OCI-LY3 (cell line): ENCODE data around the gene MORC3.

Source experiments
- H2AFZ ChIP-seq: fragments of 200-600, 300-600 bp; shearing (Covaris generic); 2 replicates; pipeline ENCODE4 v1.6.0; 2014; ENCODE audit warnings: antibody characterized with exemption, low read depth, low read length
- H3K27ac ChIP-seq: fragments of 200-600, 300-600 bp; sonication (generic); 2 replicates; pipeline ENCODE4 v1.5.1; 2014; ENCODE audit warnings: mild to moderate bottlenecking, low read length, moderate library complexity, mixed read lengths
- H3K27me3 ChIP-seq: fragments of 200-600, 300-600 bp; sonication (generic); 2 replicates; pipeline ENCODE4 v1.6.1; 2014; ENCODE audit warnings: low read depth, low read length, mixed read lengths
- H3K36me3 ChIP-seq: fragments of 200-600, 300-600 bp; sonication (generic); replicated peaks from 2 replicates; pipeline ENCODE3; 2014; ENCODE audit warnings: low read depth, low read length, mixed read lengths
- H3K4me1 ChIP-seq: fragments of 300-600, 200-600 bp; sonication (generic); 2 replicates; pipeline ENCODE4 v1.6.1; 2014; ENCODE audit warnings: low read length, mixed read lengths
- H3K4me2 ChIP-seq: fragments of 200-600, 300-600 bp; sonication (generic); 2 replicates; pipeline ENCODE4 v1.6.1; 2014; ENCODE audit warnings: low read length, mixed read lengths
- H3K4me3 ChIP-seq: fragments of 300-600, 200-600 bp; sonication (generic); 2 replicates; pipeline ENCODE4 v1.5.1; 2014; ENCODE audit warnings: antibody characterized with exemption, mild to moderate bottlenecking, low read length, moderate library complexity
- H3K79me2 ChIP-seq: fragments of 300-600, 200-600 bp; shearing (Covaris generic); 2 replicates; pipeline ENCODE4 v1.6.1; 2014; ENCODE audit warnings: mild to moderate bottlenecking, low read length, mixed read lengths
- H3K9ac ChIP-seq: fragments of 300-600, 200-600 bp; shearing (Covaris generic); 2 replicates; pipeline ENCODE4 v1.6.0; 2014; ENCODE audit warnings: mild to moderate bottlenecking, low read length, moderate library complexity
- H3K9me3 ChIP-seq: fragments of 200-600, 300-600 bp; shearing (Covaris generic); 2 replicates; pipeline ENCODE4 v1.6.1; 2014; ENCODE audit warnings: low read length, mixed read lengths; ENCODE audit not compliant: insufficient read depth
- H4K20me1 ChIP-seq: fragments of 200-600, 300-600 bp; sonication (generic); 2 replicates; pipeline ENCODE4 v1.6.1; 2016; ENCODE audit warnings: low read length, mixed read lengths; ENCODE audit not compliant: insufficient read depth
- EZH2phosphoT487 ChIP-seq: fragments of 200-600 bp; shearing (Covaris generic); IDR thresholded peaks from 2 replicates; pipeline ENCODE4 v1.6.1; 2018; ENCODE audit warnings: antibody characterized with exemption, mixed run types, low read depth
- TF ChIP-seq, protein P1 (sequence below): fragments of 200-600, 300-600 bp; sonication (generic); IDR thresholded peaks from 2 replicates; pipeline ENCODE4 v1.5.1; 2014; ENCODE audit warnings: antibody characterized with exemption, low read length, low read depth

Gene MORC3

DNA sequence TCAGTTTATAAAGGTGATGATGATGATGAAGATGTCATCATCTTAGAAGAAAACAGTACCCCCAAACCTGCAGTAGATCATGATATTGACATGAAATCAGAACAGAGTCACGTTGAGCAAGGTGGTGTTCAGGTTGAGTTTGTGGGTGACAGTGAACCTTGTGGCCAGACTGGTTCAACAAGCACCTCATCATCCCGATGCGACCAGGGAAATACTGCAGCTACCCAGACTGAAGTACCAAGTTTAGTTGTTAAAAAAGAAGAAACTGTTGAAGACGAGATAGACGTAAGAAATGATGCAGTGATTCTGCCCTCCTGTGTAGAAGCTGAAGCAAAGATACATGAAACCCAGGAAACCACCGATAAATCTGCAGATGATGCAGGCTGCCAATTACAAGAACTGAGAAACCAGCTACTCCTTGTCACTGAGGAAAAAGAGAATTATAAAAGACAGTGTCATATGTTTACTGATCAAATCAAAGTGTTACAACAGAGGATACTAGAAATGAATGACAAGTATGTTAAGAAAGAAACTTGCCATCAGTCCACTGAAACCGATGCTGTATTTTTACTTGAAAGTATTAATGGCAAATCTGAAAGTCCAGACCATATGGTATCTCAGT, 49.2 kb downstream of the MORC3 start:
- Histone ChIP-seq H3K36me3 (peaks cover 56% of the 10 kb centered on the region), H3K27ac (no peak overlapping the region), H3K4me3 (no peak overlapping the region), H3K4me1 (no peaks in the 10 kb centered on the region), H4K20me1 (no peaks in the 10 kb centered on the region), H3K9me3 (no peaks in the 10 kb centered on the region), H3K79me2 (no peaks in the 10 kb centered on the region), H3K9ac (no peak overlapping the region), H2AFZ (no peak overlapping the region), H3K27me3 (no peaks in the 10 kb centered on the region), H3K4me2 (no peak overlapping the region)
- TF ChIP-seq, protein P1, sequence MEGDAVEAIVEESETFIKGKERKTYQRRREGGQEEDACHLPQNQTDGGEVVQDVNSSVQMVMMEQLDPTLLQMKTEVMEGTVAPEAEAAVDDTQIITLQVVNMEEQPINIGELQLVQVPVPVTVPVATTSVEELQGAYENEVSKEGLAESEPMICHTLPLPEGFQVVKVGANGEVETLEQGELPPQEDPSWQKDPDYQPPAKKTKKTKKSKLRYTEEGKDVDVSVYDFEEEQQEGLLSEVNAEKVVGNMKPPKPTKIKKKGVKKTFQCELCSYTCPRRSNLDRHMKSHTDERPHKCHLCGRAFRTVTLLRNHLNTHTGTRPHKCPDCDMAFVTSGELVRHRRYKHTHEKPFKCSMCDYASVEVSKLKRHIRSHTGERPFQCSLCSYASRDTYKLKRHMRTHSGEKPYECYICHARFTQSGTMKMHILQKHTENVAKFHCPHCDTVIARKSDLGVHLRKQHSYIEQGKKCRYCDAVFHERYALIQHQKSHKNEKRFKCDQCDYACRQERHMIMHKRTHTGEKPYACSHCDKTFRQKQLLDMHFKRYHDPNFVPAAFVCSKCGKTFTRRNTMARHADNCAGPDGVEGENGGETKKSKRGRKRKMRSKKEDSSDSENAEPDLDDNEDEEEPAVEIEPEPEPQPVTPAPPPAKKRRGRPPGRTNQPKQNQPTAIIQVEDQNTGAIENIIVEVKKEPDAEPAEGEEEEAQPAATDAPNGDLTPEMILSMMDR, result no peak
- no peak for TF ChIP-seq EZH2phosphoT487

DNA sequence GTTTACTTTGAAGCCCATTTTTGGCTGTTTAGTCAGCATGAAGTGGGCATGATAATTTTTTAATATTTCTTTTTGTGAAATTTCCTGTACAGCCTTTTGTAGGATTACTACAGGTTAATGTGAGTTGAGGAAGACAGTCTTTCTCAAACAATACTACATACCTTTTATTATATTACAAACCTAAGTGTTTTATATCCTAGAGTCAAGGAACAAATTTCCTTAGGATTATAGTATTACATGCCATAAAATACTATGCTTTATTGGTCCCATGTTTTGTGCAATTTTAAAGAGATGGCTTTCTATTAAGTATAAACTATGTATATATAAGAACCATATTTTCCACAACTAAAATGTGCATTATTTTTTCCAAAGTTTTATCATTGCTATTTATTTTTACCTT, 56.0 kb downstream of the MORC3 start:
- no peak overlapping the region for H3K4me3 ChIP-seq
- H2AFZ ChIP-seq, result no peak overlapping the region
- H3K36me3 ChIP-seq, result peaks cover 31% of the 10 kb centered on the region
- no peaks in the 10 kb centered on the region for H3K79me2 ChIP-seq
- H3K9ac ChIP-seq, result no peak overlapping the region
- no peaks in the 10 kb centered on the region for H3K4me1 ChIP-seq
- no peak overlapping the region for H3K4me2 ChIP-seq
- no peaks in the 10 kb centered on the region for H3K9me3 ChIP-seq
- no peak overlapping the region for H3K27ac ChIP-seq
- TF ChIP-seq EZH2phosphoT487, result no peak
- TF ChIP-seq, protein P1, result no peak
- H4K20me1 ChIP-seq, result no peaks in the 10 kb centered on the region
- no peaks in the 10 kb centered on the region for H3K27me3 ChIP-seq

DNA sequence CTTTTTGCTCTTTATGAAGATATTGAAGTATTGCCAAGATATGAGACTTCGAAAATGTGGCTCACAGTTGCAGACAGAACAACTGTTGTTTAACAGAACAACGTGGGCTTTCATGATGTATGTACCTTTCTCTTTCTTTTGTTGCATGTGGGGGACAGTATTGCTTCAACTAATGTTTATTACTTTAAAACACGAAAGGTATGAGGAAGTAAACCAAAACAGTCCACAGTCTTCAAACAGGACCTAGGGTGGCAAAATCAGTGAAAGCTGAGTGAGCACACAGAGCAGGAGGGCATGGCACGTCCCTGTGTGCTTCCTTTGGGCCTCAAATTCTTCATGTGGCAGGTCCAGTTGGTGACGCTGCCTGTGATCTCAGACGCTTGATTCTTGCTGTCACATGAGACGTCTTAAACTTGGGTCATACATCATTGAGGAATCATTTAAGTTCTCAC, 57.4 kb downstream of the MORC3 start:
- peaks cover 21% of the 10 kb centered on the region for H3K36me3 ChIP-seq

DNA sequence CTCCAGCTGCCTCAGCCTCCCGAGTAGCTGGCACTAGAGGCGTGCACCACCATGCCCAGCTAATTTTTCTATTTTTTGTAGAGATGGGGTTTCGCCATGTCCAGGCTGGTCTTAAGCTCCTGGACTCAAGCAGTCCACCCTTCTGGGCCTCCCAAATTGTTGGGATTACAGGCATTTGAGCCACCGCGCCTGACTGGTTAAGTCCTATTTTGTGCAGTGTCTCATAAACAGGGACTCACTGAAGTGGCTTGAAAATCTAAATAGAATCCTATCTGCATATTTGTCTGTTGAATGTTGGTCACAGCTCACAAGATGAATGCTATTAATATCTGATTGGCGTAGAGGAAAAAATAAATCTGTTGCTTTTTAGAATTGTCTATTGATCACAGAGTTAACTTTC, 59.3 kb downstream of the MORC3 start:
- no peak overlapping the region for H3K27ac ChIP-seq
- no peaks in the 10 kb centered on the region for H3K79me2 ChIP-seq
- peaks cover 13% of the 10 kb centered on the region for H3K36me3 ChIP-seq
- no peaks in the 10 kb centered on the region for H3K9me3 ChIP-seq
- H3K4me2 ChIP-seq, result no peak overlapping the region
- H4K20me1 ChIP-seq, result no peaks in the 10 kb centered on the region
- no peak overlapping the region for H3K9ac ChIP-seq
- H2AFZ ChIP-seq, result no peak overlapping the region
- no peak overlapping the region for H3K4me3 ChIP-seq
- TF ChIP-seq EZH2phosphoT487, result no peak
- TF ChIP-seq, protein P1, result no peak
- H3K4me1 ChIP-seq, result no peaks in the 10 kb centered on the region
- H3K27me3 ChIP-seq, result no peaks in the 10 kb centered on the region

More for the DNA sequence above, 57.4 kb downstream of the MORC3 start:
- H3K27ac ChIP-seq, result no peak overlapping the region
- H3K4me1 ChIP-seq, result no peaks in the 10 kb centered on the region
- H3K9ac ChIP-seq, result no peak overlapping the region
- TF ChIP-seq, protein P1, result no peak
- no peak for TF ChIP-seq EZH2phosphoT487
- no peak overlapping the region for H2AFZ ChIP-seq
- no peaks in the 10 kb centered on the region for H3K79me2 ChIP-seq
- H3K4me2 ChIP-seq, result no peak overlapping the region
- no peaks in the 10 kb centered on the region for H3K27me3 ChIP-seq
- H3K9me3 ChIP-seq, result no peaks in the 10 kb centered on the region
- H3K4me3 ChIP-seq, result no peak overlapping the region
- no peaks in the 10 kb centered on the region for H4K20me1 ChIP-seq
